GM12874 (cell line): Measurements from ENCODE around the gene CTNNA2.

Experiments used
- CTCF ChIP-seq: IDR thresholded peaks from 2 replicates; pipeline ENCODE4 v1.5.1; 2011; ENCODE audit warnings: low read depth, mild to moderate bottlenecking, control low read depth, low read length, moderate library complexity; ENCODE audit not compliant: insufficient read depth

CTNNA2 gene

GRCh38 chr2:79552653-79553052 is 39.8 kb downstream of the CTNNA2 start:
- TF ChIP-seq CTCF, result no peak

GRCh38 chr2:79554899-79555298 is 42.0 kb downstream of the CTNNA2 start:
- no peak for TF ChIP-seq CTCF

- TF ChIP-seq CTCF, result no peak
Measured at GRCh38 chr2:79564065-79564464, 51.2 kb downstream of the CTNNA2 start.

GRCh38 chr2:79569048-79569447 is 56.2 kb downstream of the CTNNA2 start:
- TF ChIP-seq CTCF, result no peak

GRCh38 chr2:79573895-79574674 is 61.2 kb downstream of the CTNNA2 start:
- no peak for TF ChIP-seq CTCF

GRCh38 chr2:79576451-79576850 is 63.6 kb downstream of the CTNNA2 start:
- no peak for TF ChIP-seq CTCF

- TF ChIP-seq CTCF, result no peak
Measured at GRCh38 chr2:79578952-79579351, 66.1 kb downstream of the CTNNA2 start.
